Measurements from ENCODE around the gene TFE3. TPM values are rescaled to one million over a fixed set of nuclear protein-coding genes. Genes with fewer than 3 reads are reported as not detected.

The TFE3 gene
- total RNA-seq, 1 experiment from 2014 or later: 59.8 TPM

GRCh38 chrX:48983081-48983480 lies 60.1 kb downstream of the TFE3 start:
- Histone ChIP-seq H4K91ac (ENCODE audit: insufficient read length, low read depth, low read length) (no peak overlapping the region), H4K8ac (replicated peaks; ENCODE audit: insufficient read length, low read depth, low read length) (no peak overlapping the region), H2BK5ac (ENCODE audit: insufficient read length, low read length) (no peak overlapping the region), H3K18ac (ENCODE audit: insufficient read length, low read depth, low read length) (no peak overlapping the region), H3K23me2 (ENCODE audit: insufficient read length, low read depth, low read length, poor library complexity, severe bottlenecking) (no peaks in the 10 kb centered on the region), H3T11ph (ENCODE audit: low read length) (no peak overlapping the region), H3K4me2 (ENCODE audit: insufficient read depth, insufficient read length, low read length) (no peak overlapping the region), H3K9me3 (ENCODE audit: control insufficient read depth, low read depth, low read length) (no peaks in the 10 kb centered on the region), H3K14ac (ENCODE audit: insufficient read depth, low read length) (no peak overlapping the region), H3K4me1 (ENCODE audit: insufficient read depth, low read length) (no peaks in the 10 kb centered on the region), H3K79me2 (ENCODE audit: insufficient read depth, low read length) (no peaks in the 10 kb centered on the region), H3K27me3 (ENCODE audit: insufficient read depth, low read length) (no peaks in the 10 kb centered on the region), H3K4ac (ENCODE audit: low read depth, low read length) (no peak overlapping the region), H4K5ac (ENCODE audit: insufficient read length, low read depth, low read length) (no peak overlapping the region), H2AFZ (ENCODE audit: low read length) (no peak overlapping the region), H2BK15ac (ENCODE audit: low read depth, low read length) (no peak overlapping the region), H2AK5ac (ENCODE audit: insufficient read length, low read length) (no peak overlapping the region), H3K27ac (ENCODE audit: insufficient read length, low read depth, low read length) (no peak overlapping the region), H3K9ac (ENCODE audit: extremely low read depth, insufficient read length, low read length) (no peak overlapping the region), H2BK12ac (ENCODE audit: insufficient read length, low read depth, low read length) (no peak overlapping the region), H2BK120ac (ENCODE audit: low read depth, low read length, poor library complexity, severe bottlenecking) (no peak overlapping the region), H3K79me1 (ENCODE audit: insufficient read depth, low read depth, low read length, poor library complexity, severe bottlenecking) (no peaks in the 10 kb centered on the region), H3K56ac (ENCODE audit: insufficient read length, low read depth, low read length) (no peak overlapping the region), H4K20me1 (ENCODE audit: control insufficient read depth, insufficient read depth, insufficient read length) (no peaks in the 10 kb centered on the region), H2BK20ac (ENCODE audit: low read depth, low read length, poor library complexity, severe bottlenecking) (no peak overlapping the region), H3K23ac (ENCODE audit: insufficient read length, low read depth, low read length) (no peak overlapping the region)
- Mint-ChIP-seq H3K4me1 (no peaks in the 10 kb centered on the region), H3K27me3 (ENCODE audit: low read depth) (no peaks in the 10 kb centered on the region; the same call in 1 of the 2 replicates), H3K36me3 (ENCODE audit: insufficient read depth in 1 of 3, low read depth in 3 of 3) (peaks cover 44 to 73% (median 70%) of the 10 kb centered on the region in 3 experiments), H3K27ac (no peak overlapping the region), H3K4me3 (no peak overlapping the region), H3K9me3 (peaks cover 57 to 70% of the 10 kb centered on the region in 2 experiments)
- WGBS (ENCODE audit: extremely low coverage, insufficient read length, low lambda C conversion rate): no CpG with 5 or more reads among the region's 17 CpGs
- no peak for DNase-seq
- TF ChIP-seq CTCF (conservative IDR thresholded peaks at IDR 0.05): no peak

Data from H9 (cell line).